GM19452 (cell line): ENCODE data around the gene PCED1A.
A peak's percentile ranks its signal among the peaks of the same experiment; 100 is the strongest.

ENCODE experiments used
- ATAC-seq: cut with Tn5 transposase; IDR thresholded peaks from one replicate; pipeline ENCODE4 v1.9.1; 2021; ENCODE audit not compliant: unreplicated experiment

PCED1A gene, protein sequence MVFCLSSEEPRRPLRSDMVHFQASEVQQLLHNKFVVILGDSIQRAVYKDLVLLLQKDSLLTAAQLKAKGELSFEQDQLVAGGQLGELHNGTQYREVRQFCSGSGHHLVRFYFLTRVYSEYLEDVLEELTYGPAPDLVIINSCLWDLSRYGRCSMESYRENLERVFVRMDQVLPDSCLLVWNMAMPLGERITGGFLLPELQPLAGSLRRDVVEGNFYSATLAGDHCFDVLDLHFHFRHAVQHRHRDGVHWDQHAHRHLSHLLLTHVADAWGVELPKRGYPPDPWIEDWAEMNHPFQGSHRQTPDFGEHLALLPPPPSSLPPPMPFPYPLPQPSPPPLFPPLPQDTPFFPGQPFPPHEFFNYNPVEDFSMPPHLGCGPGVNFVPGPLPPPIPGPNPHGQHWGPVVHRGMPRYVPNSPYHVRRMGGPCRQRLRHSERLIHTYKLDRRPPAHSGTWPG

DNA sequence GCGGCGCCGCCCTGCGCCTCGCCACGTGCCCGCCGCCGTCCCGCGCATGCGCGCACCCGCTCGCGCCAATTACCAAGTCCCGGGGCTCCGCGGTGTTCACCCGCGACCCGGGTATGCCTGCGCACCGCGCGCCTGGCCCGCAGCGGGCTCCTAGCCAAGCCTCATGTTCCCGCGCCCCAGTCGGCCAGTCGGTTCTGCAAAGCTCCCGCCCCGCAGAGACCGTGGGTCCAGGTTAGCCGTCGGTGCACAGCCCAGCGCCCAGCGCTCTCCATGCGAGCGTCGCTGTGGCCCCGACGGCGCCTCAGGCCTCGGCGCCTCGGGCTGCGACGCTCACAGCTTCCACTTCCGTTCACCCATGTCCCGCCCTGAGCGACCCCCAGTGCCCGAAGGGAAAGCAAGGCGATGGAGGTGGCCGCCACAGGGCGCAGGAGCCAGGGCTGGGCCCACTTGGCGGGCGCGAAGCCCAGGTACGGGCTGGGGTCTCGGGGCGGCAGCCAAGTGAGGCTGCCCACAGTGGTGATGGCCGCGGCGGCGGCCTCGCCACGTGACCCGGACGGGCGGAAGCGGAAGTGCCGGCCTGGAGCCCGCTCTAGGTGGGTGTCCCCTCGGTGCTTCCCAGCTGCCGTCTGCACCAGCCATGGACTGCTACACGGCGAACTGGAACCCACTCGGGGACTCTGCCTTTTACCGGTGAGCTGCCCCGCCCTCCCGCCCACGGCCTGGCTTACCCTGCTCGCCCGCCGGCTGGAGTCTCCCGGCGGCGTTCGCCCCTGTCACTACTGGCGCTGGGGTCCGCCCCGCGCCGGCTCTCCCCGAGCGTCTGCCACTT lies at the start of gene PCED1A, which contains the start of gene VPS16:
PCED1A (minus strand) TSS at position 518 of the 829 bp plus-strand sequence. CDS start 743 bp downstream, outside the sequence.
VPS16 (plus strand) TSS at position 608 of the 829 bp plus-strand sequence; CDS start at position 638, 30 bp downstream.
- peak; percentile 94 for ATAC-seq

DNA sequence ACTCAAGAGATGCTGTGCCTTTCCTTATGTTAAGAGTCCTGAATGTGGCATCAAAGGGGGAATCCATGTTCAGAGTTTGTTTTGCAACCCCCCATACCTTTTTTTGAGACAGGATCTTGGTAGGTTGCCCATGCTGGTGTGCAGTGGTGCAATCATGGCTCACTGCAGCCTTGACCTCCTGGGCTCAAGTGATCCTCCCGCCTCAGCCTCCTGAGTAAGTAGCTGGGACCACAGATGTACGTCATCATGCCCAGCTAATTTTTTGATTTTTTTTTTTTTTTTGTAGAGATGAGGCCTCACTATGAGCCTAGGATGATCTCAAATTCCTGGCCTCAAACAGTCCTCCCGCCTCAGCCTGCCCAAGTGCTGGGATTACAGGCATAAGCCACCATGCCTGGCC lies 49.3 kb upstream of the PCED1A start:
- ATAC-seq = no peak

DNA sequence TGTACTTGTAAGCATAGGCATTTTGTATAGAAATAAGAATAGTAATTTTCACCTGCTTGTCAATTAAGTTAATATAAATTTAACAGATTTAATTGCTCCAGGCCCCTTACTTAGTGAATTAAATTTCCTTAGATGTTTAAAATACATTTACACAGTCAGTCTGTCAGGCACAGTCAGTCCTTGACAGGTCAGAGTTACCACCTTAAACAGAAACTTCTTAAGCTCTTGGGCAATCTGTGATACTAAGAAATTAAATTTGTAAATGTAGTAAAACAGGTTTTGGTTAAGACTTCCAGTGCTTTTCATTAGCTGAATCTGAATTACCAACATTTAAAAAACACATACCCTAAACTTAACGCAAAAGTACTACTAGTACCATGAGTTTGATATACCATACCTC lies 48.8 kb upstream of the PCED1A start:
- no peak for ATAC-seq

DNA sequence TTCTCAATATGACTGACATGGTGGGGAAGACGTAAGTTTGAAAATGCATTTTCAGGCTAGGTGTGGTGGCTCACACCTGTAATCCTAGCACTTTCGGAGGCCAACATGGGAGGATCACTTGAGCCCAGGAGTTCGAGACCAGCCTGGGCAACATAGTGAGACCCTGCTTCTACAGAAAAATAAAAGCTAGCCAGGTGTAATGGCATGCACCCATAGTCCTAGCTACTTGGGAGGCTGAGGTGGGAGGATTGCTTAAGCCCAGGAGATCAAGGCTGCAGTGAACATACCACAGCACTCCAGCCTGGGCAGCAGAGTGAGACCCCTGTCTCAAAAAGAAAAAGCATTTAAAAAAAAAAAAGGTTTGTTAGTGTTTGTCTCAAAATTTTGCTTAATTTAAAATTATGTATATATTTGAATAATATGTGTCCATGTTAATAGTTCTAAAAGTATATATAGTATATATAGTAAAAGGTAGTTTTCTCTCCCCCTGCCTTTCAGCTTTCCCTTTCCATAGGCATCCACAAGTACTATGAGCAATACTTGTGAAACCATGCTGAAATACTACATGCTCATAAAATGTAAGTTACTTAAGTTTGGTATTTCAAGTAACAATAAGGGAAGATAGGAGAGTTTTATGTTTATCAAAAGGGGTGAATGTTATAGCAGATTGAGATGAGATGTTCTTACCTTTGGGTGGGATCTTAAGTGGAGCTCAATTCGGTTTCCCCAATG lies 47.9 kb upstream of the PCED1A start:
- ATAC-seq = no peak

DNA sequence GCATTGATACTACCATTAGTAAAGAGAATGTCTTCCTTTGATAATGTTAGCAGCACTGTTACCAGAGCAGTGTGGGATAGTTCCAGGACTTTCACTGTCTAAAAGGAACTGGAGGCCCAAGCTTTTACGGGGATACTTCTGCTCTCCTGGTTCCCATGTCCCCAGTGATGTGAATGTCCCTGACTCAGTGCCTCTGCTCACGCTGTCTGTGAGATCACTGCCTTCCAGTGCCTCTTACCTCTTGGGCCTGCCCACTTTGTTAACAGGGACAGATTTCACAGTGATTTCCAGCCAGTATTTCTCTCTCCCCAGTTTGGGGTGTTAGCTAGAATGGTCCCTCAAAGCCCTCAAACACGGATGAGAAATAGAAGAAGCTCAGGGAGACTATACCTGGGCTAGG lies 47.3 kb upstream of the PCED1A start:
- ATAC-seq = no peak

DNA sequence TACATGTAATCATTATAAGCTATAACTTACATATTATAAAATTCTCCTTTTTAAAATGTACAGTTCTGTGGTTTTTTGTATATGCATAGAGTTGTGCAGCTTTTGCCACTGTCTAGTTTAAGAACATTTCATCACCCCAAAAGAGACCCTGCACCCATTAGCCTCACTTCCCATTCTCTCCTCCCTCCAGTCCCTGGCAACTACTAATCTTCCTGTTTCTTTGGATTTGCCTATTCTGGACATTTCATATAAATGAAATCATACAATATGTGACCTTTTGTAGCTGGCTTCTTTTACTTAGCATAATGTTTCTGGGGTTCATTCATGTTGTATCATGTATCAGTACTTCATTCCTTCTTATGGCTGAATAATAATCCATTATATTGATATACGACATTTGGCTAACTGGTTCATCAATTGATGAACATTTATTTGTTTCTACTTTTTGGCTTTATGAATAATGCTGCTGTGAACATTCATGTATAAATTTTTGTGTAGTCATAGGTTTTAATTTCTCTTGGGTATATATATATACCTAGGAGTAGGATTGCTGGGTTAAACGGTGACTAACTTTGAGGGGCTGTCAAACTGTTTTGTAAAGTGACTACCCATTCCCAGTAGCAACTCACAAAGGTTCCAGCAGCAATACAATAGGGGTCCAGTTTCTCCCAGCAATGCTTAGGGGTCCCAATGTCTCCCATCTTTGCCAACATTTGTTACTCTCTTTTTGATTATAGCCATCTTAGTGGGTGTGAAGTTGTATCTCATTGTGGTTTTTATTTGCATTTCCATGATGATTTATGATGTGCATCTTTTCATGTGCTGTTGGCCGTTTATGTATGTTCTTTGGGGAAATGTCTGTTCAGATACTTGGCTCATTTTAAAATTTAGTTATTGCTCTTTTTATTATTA lies 43.5 kb upstream of the PCED1A start:
- no peak for ATAC-seq

DNA sequence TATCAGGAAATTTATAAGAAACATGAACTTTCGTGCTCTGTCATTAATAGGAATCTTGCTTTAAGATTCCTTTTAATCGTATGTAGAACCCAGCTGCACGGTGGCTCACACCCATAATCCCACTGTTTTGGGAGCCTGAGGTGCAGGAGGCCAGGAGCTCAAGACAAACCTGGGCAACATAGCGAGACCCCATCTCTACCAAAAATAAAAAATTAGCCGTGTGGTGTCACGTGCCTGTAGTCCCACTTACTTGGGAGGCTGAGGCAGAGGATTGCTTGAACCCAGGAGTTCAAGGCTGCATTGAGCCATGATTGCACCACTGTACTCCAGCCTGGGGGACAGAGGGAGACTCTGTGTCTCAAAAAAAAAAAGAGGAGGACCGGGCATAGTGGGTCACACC lies 40.2 kb upstream of the PCED1A start:
- ATAC-seq = no peak

DNA sequence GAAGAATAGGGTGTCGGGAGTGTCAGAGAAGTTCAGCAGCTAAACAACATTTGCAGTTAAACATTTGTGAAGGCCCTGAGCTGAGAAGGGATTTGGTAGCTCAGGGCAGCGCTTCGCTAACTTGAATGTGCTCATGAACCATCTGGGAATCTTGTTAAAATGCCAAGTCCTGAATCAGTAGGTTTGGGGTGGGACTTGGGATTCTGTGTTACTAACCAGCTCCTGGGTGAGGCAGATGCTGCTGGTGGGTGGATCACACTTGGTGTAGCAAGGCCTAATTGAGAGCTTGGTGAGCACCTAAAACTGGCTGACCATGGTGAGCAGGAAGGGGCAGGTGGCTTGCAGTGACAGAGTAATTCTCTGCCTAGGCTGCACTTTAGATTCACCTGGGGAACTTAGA lies 38.7 kb upstream of the PCED1A start:
- no peak for ATAC-seq

DNA sequence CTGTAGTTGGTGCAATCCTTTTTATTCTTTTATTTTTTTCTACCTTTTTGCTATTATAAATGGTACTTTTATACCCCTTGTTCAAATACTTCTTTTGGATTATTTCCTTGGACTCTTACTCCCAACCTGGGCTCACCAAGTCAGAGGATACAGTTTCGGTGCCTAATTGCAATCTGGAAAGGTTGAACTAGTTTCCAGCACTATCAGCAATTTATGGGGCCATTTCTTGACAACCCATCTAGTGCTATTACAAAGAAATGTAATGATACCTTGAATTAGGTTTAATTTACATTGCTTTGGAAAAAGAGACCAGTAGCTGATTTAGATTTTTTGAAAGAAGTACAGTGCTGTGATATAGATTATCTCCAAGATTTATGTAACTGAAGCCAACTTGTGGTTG lies 38.1 kb upstream of the PCED1A start:
- no peak for ATAC-seq

DNA sequence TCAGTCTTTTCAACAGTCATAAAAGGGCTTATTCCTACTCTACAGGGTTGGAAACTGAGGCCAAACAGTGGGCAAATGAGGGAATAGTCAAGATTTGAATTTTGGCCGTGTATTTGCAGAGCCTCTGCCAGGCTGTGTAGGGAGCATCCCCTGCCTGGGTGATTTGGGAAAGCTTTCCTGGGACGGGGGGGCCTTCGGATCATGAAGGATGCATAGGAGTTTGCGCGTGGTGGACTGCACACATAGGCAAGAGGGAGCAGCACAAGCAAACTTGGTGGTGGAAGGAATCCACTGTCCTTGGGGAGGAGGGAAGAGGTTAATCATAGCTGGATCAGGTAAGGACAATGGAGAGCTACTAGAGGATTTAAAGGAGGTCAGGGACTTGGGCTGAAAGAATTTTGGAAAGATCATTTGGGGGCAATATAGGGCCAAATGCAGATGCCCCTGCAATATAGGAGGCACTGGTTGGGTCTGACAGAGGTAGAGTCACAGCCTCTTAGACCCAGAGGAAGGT lies 35.3 kb upstream of the PCED1A start:
- no peak for ATAC-seq

DNA sequence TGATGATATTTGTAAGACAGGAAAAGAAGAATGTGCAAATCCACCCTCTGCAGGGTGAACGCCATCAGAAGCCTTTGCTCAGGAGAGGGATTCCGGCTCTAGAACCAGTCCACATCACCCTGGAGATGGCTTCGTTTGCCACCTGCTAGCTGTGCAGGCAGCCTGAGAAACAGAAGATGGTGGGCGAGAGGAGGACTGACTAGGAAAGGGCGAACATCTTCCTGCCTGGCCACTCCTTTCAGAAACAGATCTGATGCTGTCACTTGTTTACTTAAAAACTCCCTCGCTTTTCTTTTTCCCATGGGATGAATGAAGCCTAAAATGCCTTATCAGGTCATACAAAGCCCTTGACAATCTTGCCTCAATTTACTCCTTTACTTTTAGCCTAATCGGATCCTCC lies 34.0 kb upstream of the PCED1A start:
- ATAC-seq = no peak

DNA sequence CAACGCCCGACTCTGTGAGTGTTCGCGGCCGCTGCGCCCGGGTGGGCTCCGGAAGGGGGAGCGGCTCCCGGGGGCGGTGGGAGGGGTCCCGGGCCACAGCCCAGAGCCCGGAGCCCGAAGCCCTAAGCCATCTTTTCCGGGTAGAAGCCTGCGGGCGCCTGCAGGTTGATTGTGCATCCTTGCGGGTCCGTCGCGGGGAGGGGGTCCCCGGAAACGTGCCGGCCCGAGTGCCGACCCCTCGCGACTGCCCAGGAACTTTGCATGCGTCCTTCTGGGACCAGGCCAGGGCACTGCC lies 33.2 kb upstream of the PCED1A start:
- no peak for ATAC-seq

DNA sequence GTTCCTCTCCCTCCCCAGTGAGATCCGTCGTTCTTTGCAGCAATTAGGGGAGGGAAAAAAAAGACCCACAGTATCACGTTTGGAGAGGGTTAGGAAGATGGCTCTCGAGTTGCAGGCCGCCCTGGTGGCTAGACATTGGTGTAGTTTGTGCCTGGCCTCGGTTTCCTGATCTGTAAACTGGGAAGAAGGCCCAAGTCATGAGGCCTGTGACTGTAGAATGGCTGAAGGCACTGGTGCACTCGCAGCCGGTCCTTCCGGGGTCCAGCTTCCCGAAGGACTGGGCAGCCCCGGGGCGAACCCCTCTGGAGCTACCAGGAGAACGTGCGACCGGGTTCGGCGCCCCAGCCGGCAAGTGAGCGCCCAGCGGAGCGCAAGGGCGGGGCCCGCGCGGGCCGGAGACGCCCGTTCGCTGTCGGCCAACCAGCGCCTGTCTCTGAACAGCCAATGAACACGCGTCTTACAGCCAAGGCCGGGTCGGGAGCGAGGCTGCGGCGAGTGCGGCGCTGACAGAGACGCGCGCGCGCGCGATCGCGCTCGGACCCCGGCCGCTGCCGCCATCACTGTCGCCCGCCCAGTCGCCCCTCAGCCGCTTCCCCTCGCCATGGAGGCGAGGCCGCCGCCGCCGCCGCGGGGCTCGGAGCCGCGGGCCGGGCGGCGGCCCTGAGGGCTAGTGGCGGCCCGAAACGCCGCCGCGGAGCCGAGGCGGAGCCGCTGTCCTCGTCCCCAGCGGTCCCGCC lies 32.7 kb upstream of the PCED1A start, which contains the start of gene PTPRA:
PTPRA (plus strand) TSS at position 472 of the 737 bp plus-strand sequence. CDS start 90,797 bp downstream, outside the sequence.
- peak; percentile 93 for ATAC-seq

DNA sequence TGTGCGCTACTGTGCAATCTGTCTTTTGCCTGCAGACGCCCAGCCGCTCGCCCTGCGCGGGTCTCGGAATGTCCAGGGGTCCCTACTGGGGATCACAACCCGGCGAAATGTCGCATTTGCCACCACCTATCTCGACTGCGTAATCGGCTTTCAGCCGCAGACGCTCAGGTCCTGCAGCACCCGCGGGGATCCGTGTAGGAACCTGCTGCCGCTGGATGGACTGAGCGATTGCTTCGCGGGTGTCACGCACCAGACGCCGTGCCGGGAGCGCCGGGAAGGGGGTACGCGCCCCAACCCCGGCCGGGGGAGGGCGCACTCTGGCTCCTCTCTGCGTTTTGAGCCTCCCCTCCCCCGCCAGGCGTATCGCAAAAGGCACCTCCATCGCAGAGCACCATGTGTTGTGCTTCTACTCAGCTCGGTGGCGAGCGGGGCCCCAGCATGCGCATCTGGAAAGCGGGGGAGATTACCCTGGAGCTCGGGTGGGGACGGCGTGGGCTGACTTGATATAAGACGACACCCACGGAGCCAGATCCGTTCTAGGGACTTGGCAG lies 32.1 kb upstream of the PCED1A start:
- ATAC-seq = peak; percentile 25

DNA sequence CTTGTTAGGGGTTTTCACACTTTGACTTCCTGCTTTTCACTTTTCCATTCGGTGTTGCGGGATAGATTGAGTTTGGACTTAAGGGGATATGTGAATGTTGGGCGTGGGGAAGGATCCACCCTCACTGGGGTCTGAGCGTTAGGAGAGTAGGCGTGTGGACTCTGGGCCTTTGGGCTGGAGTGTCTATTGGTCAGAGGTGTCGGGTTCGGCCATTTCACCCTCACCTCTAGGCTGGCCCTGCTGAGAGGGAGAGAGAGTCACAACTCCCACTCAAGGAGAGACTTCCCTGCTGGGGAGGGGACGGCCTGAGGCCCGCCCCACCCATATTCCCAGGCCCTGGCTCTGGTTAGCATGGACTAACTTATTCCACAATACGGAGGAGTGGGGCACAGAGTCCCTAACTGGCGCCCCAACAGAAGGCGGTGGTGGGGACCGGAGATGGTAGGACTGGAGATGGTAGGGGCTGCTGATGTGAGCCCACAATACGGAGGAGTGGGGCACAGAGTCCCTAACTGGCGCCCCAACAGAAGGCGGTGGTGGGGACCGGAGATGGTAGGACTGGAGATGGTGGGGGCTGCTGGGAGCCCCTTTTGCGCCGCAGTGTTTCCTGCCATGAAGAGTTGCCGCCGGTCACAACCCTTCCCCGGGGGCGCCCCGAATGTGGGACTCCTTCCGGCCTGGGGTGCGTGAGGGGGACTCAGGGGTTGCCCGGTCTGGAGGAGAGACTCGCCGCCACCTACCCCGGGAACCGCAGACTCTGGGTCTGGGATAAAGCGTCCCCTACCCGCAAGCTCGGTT lies 31.4 kb upstream of the PCED1A start:
- no peak for ATAC-seq

DNA sequence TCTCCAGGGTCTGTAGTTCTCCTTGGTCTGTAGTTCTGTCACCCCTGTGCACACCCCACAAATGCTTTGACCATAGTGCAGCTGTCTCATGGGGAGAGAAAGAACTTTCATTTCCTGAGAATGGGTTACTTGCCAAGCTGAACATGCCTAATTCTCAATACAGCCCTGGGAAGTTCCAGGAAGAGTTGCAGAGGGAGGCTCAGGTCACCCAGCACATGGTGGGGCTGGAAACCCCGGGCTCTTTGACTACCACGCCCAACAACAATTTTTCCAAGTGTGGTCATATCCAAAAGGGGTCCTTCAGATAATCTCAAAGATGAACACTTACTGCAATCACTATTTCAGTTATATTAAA lies 30.6 kb upstream of the PCED1A start:
- no peak for ATAC-seq

DNA sequence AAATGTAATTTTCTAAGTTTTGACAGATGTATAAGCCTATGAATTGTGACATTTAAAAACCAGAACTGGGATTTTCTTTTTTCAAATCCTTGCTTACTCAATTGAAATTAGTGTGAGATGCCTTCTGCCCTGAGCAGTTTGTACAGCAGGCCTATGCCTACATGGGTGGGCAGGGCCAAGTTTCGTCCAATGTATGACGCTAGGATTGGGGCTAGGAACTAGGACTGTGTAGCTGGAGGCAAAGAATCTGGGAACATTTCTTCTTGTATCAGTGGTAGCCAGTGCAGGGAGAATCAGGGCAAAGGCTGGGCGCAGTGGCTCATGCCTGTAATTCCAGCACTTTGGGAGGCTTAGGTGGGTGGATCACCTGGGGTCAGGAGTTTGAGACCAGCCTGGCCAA lies 28.9 kb upstream of the PCED1A start:
- no peak for ATAC-seq

DNA sequence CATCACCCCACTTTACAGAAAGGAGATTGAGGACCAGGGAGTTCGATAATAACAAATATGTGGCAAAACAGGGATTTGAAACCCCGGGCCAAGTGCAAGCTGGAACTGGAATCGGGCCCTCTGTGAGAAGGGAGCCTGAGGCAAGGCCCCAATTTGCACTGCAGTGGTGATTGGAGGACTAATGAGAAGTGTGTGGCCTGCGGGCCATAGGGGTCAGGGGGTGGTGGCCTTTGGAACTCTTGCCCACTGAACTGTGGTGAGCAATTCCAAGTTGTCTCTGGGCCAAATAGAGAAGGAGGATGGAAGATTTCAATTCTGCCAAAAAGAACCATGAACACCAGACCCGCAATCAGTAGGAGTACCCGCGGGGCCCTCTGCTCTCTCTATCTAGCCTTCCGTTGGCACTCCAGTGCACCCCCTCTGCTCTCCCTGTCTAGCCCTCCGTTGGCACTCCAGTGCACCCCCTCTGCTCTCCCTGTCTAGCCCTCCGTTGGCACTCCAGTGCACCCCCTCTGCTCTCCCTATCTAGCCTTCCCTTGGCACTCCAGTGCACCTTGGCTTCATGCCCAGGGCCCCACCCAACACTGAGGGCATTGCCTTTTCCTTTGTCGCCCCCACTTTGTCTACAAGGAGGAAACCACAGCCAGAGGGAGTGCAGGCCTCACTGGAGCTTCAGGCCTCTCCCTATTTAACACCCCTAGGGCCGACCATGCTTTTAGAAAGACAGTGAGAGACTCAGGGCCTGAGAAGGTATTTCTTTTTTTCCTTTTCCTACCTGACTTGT lies 26.8 kb upstream of the PCED1A start:
- no peak for ATAC-seq
